H1 (cell line): ENCODE measurements around the gene MACIR. TPM values are rescaled to one million over a fixed set of nuclear protein-coding genes. Genes with fewer than 3 reads are reported as not detected.

ENCODE experiments used
- CTCF ChIA-PET: fragments of 300-600 bp; sonication (Branson Sonifier 250); formaldehyde crosslinking; loops from one replicate; lab custom pipeline; 2021; ENCODE audit not compliant: partially characterized antibody; lab: Charles Lee
- POLR2A ChIA-PET: fragments of 300-600 bp; sonication (Branson Sonifier 250); formaldehyde crosslinking; loops from one replicate; lab custom pipeline; 2021; ENCODE audit warnings: inconsistent platforms; ENCODE audit not compliant: partially characterized antibody; lab: Charles Lee
- DNase-seq, 2 experiments: peaks; one replicate each; pipeline versions ENCODE4 v3.0.0 to v3.0.0-alpha.2; 2010 to 2022; ENCODE audit warnings: low spot score in 2 of 2, low read depth in 1 of 2, mixed read lengths in 1 of 2
- FAIRE-seq: peaks from 2 replicates; lab custom pipeline; 2011; peaks lifted over from hg19 to GRCh38; lab: Jason Lieb, UNC
- H2AFZ ChIP-seq: 2 replicates; pipeline ENCODE4 v1.8.1; 2012; ENCODE audit warnings: low read length, inconsistent platforms
- H2AK5ac ChIP-seq: 2 replicates; pipeline ENCODE4 v1.6.1; 2013; ENCODE audit warnings: low read depth, low read length
- H2BK120ac ChIP-seq: replicated peaks from 2 replicates; pipeline ENCODE3; 2013; ENCODE audit warnings: low read depth, low read length, inconsistent platforms
- H2BK12ac ChIP-seq: 2 replicates; pipeline ENCODE4 v1.6.1; 2013; ENCODE audit warnings: low read depth, low read length
- H2BK15ac ChIP-seq: 2 replicates; pipeline ENCODE4 v1.6.1; 2013; ENCODE audit warnings: low read length
- H2BK20ac ChIP-seq: 2 replicates; pipeline ENCODE4 v1.6.1; 2013; ENCODE audit warnings: low read length
- H2BK5ac ChIP-seq: 2 replicates; pipeline ENCODE4 v1.6.1; 2013; ENCODE audit warnings: low read depth, low read length
- H3K14ac ChIP-seq: 2 replicates; pipeline ENCODE4 v1.6.1; 2013; ENCODE audit warnings: inconsistent platforms; ENCODE audit not compliant: insufficient read length
- H3K18ac ChIP-seq: 2 replicates; pipeline ENCODE4 v1.6.1; 2013; ENCODE audit warnings: low read length; ENCODE audit errors: extremely low read depth
- H3K23ac ChIP-seq: 2 replicates; pipeline ENCODE4 v1.6.1; 2013; ENCODE audit warnings: inconsistent platforms; ENCODE audit not compliant: insufficient read length
- H3K23me2 ChIP-seq: 2 replicates; pipeline ENCODE4 v1.6.1; 2013; ENCODE audit warnings: low read depth, low read length
- H3K27ac ChIP-seq: 2 replicates; pipeline ENCODE4 v1.6.1; 2011; ENCODE audit warnings: low read depth, low read length, inconsistent platforms
- H3K27me3 ChIP-seq, 4 experiments: replicated peaks in 1 of 4; 1 replicate in 1 of 4; 2 replicates in 3 of 4; pipeline versions ENCODE4 v1.6.1 to v1.8.1; 2011 to 2013; ENCODE audit warnings: low read length in 3 of 4, mild to moderate bottlenecking in 3 of 4, inconsistent platforms in 2 of 4, mixed read lengths in 2 of 4, moderate library complexity in 1 of 4; ENCODE audit not compliant: control insufficient read depth in 3 of 4, insufficient read depth in 3 of 4; ENCODE audit errors: extremely low read depth in 1 of 4
- H3K36me3 ChIP-seq, 4 experiments: 2 replicates each; pipeline versions ENCODE4 v1.6.1 to v1.8.1; 2011 to 2013; ENCODE audit warnings: mild to moderate bottlenecking in 4 of 4, low read length in 3 of 4, moderate library complexity in 2 of 4, control low read depth in 1 of 4, inconsistent platforms in 1 of 4; ENCODE audit not compliant: insufficient read depth in 4 of 4, control insufficient read depth in 2 of 4
- H3K4ac ChIP-seq: replicated peaks from 2 replicates; pipeline ENCODE3; 2013; ENCODE audit warnings: low read length, low read depth, mixed read lengths, inconsistent platforms; ENCODE audit not compliant: insufficient read length
- H3K4me1 ChIP-seq, 4 experiments: replicated peaks in 1 of 4; 1 replicate in 1 of 4; 2 replicates in 3 of 4; pipeline versions ENCODE4 v1.6.1 to v1.8.1; 2011 to 2013; ENCODE audit warnings: low read length in 3 of 4, inconsistent platforms in 2 of 4, mixed read lengths in 1 of 4; ENCODE audit not compliant: insufficient read depth in 4 of 4, control insufficient read depth in 3 of 4
- H3K4me2 ChIP-seq, 2 experiments: 2 replicates each; pipeline versions ENCODE4 v1.6.1 to v1.8.1; 2011 to 2013; ENCODE audit warnings: low read depth in 2 of 2, low read length in 2 of 2, control low read depth in 1 of 2, inconsistent platforms in 1 of 2, mild to moderate bottlenecking in 1 of 2; ENCODE audit not compliant: insufficient read depth in 1 of 2
- H3K4me3 ChIP-seq, 4 experiments: fragments of 200-600, 300-600 bp in 1 of 4; sonication (generic), shearing (Covaris generic), sonication (Bioruptor Twin) in 1 of 4; 2 replicates each; pipeline versions ENCODE4 v1.5.1 to v1.8.1; 2011 to 2016; ENCODE audit warnings: low read length in 4 of 4, low read depth in 3 of 4, control low read depth in 2 of 4, inconsistent platforms in 2 of 4, mild to moderate bottlenecking in 2 of 4, mixed read lengths in 1 of 4, moderate library complexity in 1 of 4; ENCODE audit not compliant: insufficient read depth in 2 of 4; ENCODE audit errors: extremely low read depth in 1 of 4
- H3K56ac ChIP-seq: replicated peaks from 2 replicates; pipeline ENCODE3; 2013; ENCODE audit warnings: low read depth, mild to moderate bottlenecking, mixed read lengths, low read length, inconsistent platforms; ENCODE audit not compliant: insufficient read length
- H3K79me1 ChIP-seq: 2 replicates; pipeline ENCODE4 v1.6.1; 2013; ENCODE audit warnings: low read depth, low read length, control low read depth
- H3K79me2 ChIP-seq, 2 experiments: 2 replicates each; pipeline versions ENCODE4 v1.6.1 to v1.8.1; 2012 to 2013; ENCODE audit warnings: low read length in 2 of 2, mild to moderate bottlenecking in 2 of 2, inconsistent platforms in 1 of 2; ENCODE audit not compliant: insufficient read depth in 2 of 2, control insufficient read depth in 1 of 2
- H3K9ac ChIP-seq, 4 experiments: replicated peaks in 1 of 4; 1 replicate in 1 of 4; 2 replicates in 3 of 4; pipeline versions ENCODE4 v1.6.1 to v1.8.1; 2011 to 2013; ENCODE audit warnings: low read depth in 3 of 4, low read length in 3 of 4, control low read depth in 2 of 4, mild to moderate bottlenecking in 2 of 4, moderate library complexity in 2 of 4, inconsistent platforms in 1 of 4; ENCODE audit errors: extremely low read depth in 1 of 4
- H3K9me3 ChIP-seq, 2 experiments: 2 replicates each; pipeline versions ENCODE4 v1.6.1 to v1.8.1; 2012 to 2013; ENCODE audit warnings: mild to moderate bottlenecking in 2 of 2, moderate library complexity in 2 of 2, control low read depth in 1 of 2, inconsistent platforms in 1 of 2, low read depth in 1 of 2, low read length in 1 of 2, mixed read lengths in 1 of 2; ENCODE audit not compliant: insufficient read depth in 2 of 2
- H4K20me1 ChIP-seq, 2 experiments: replicated peaks in 1 of 2; 2 replicates each; pipeline versions ENCODE3 to v1.8.1; 2011 to 2013; ENCODE audit warnings: inconsistent platforms in 2 of 2, low read length in 2 of 2, mild to moderate bottlenecking in 1 of 2; ENCODE audit not compliant: insufficient read depth in 2 of 2, control insufficient read depth in 1 of 2
- H4K5ac ChIP-seq: 2 replicates; pipeline ENCODE4 v1.6.1; 2013; ENCODE audit warnings: low read length, low read depth, mixed read lengths, inconsistent platforms; ENCODE audit not compliant: insufficient read length
- H4K8ac ChIP-seq: 2 replicates; pipeline ENCODE4 v1.8.0; 2013; ENCODE audit warnings: mild to moderate bottlenecking, moderate library complexity, low read length, inconsistent platforms; ENCODE audit not compliant: insufficient read depth; ENCODE audit errors: extremely low read depth
- H4K91ac ChIP-seq: replicated peaks from 2 replicates; pipeline ENCODE3; 2013; ENCODE audit warnings: low read length, mixed read lengths, inconsistent platforms; ENCODE audit not compliant: insufficient read length
- BACH1 ChIP-seq: IDR thresholded peaks from 2 replicates; pipeline ENCODE4 v1.6.1; 2012; ENCODE audit warnings: low read length, improper control_type of control experiment
- BRCA1 ChIP-seq: IDR thresholded peaks from 2 replicates; pipeline ENCODE4 v1.6.1; 2012; ENCODE audit warnings: low read depth, low read length, improper control_type of control experiment
- CEBPB ChIP-seq: IDR thresholded peaks from 2 replicates; pipeline ENCODE4 v1.6.1; 2012; ENCODE audit warnings: low read depth, low read length
- CHD1 ChIP-seq: IDR thresholded peaks from 2 replicates; pipeline ENCODE4 v1.6.1; 2012; ENCODE audit warnings: low read depth, low read length, improper control_type of control experiment
- FOSL1 ChIP-seq: IDR thresholded peaks from 2 replicates; pipeline ENCODE4 v1.6.1; 2011; ENCODE audit warnings: mild to moderate bottlenecking, low read depth, low read length, moderate library complexity; ENCODE audit not compliant: insufficient read depth
- JUN ChIP-seq: IDR thresholded peaks from 2 replicates; pipeline ENCODE4 v1.6.1; 2011; ENCODE audit warnings: low read depth, mild to moderate bottlenecking, improper control_type of control experiment, low read length
- KDM1A ChIP-seq: fragments of 200-600, 300-600 bp; sonication (generic); IDR thresholded peaks from 2 replicates; pipeline ENCODE4 v1.7.1; 2016; ENCODE audit warnings: mild to moderate bottlenecking, low read length, borderline replicate concordance
- RAD21 ChIP-seq, 2 experiments: IDR thresholded peaks in 1 of 2; conservative IDR thresholded peaks in 1 of 2; 2 replicates each; pipeline ENCODE4 v1.6.1; 2011; ENCODE audit warnings: low read depth in 2 of 2, low read length in 2 of 2, improper control_type of control experiment in 1 of 2, inconsistent platforms in 1 of 2, mild to moderate bottlenecking in 1 of 2, moderate library complexity in 1 of 2
- RFX5 ChIP-seq: IDR thresholded peaks from 2 replicates; pipeline ENCODE4 v1.6.1; 2011; ENCODE audit warnings: low read depth, low read length, improper control_type of control experiment, borderline replicate concordance
- RNF2 ChIP-seq: fragments of 200-900, 300-1000 bp; sonication (generic); IDR thresholded peaks from 2 replicates; pipeline ENCODE4 v1.7.1; 2016; ENCODE audit warnings: borderline replicate concordance, low read depth, mild to moderate bottlenecking, antibody characterized with exemption, low read length; ENCODE audit not compliant: poor library complexity, severe bottlenecking; ENCODE audit errors: missing control alignments
- SRF ChIP-seq: IDR thresholded peaks from 2 replicates; pipeline ENCODE4 v1.6.1; 2011; ENCODE audit warnings: mild to moderate bottlenecking, low read depth, low read length, moderate library complexity
- TAF7 ChIP-seq: optimal IDR thresholded peaks from 2 replicates; pipeline ENCODE3; 2011; ENCODE audit warnings: low read depth, mild to moderate bottlenecking, inconsistent platforms, low read length, moderate library complexity, borderline replicate concordance
- WGBS, 2 experiments: shearing (Covaris generic) in 1 of 2; methylation state at CpG; one replicate each; pipeline versions ENCODE4 v1.1.6 to v1.1.7; 2013 to 2015; ENCODE audit warnings: low lambda C conversion rate in 2 of 2, mixed read lengths in 2 of 2, inconsistent platforms in 1 of 2, low coverage in 1 of 2, missing lambda C conversion rate in 1 of 2; ENCODE audit not compliant: insufficient replicate concordance in 2 of 2, insufficient coverage in 1 of 2, insufficient read length in 1 of 2; ENCODE audit errors: extremely low coverage in 1 of 2, missing lambda C conversion rate in 1 of 2; 5-methylcytosine and 5-hydroxymethylcytosine counted together
- polyA plus RNA-seq, 7 experiments: library from polyadenylated mRNA; depleted of rRNA in 3 of 7; stranded (reverse) in 5 of 7; unstranded in 2 of 7; fragments of >200 nt in 5 of 7; fragments of 200-250 nt in 2 of 7; gene quantifications; 1 replicate in 5 of 7; 2 replicates in 1 of 7; 4 replicates in 1 of 7; pipeline versions ENCODE4 v1.2.1 to v1.2.3, GENCODE V29; 2011 to 2013; ENCODE audit warnings: missing spikeins in 2 of 7, mixed read lengths in 2 of 7
- total RNA-seq: library from RNA; stranded (reverse); fragmentation: NEBNext Ultra II Directional; extraction: Animal tissue kit (Norgen Biotek cat#: 25700); gene quantifications from 2 replicates; pipeline ENCODE4 v1.2.1, GENCODE V29; 2021

The MACIR gene
- total and polyA plus RNA-seq, 2 of the 8 experiments (the other 6 are each of a cell fraction or from before 2014, with no cell fraction given): 8.0 to 19.2 TPM

GRCh38 chr5:103254921-103255320 is 3.6 kb upstream of the MACIR start:
- Histone ChIP-seq H4K8ac (no peak overlapping the region), H3K56ac (no peak overlapping the region), H3K23me2 (peaks cover 6% of the 10 kb centered on the region; the same call in 1 of the 2 replicates), H3K79me2 (peaks cover 0 to 4% of the 10 kb centered on the region in 2 experiments; a peak in 2 of 4 replicates), H3K23ac (no peak overlapping the region), H2AFZ (no peak overlapping the region), H3K4me2 (no peak overlapping the region), H3K27ac (no peak overlapping the region), H3K4me3 (no peak overlapping the region), H4K5ac (no peak overlapping the region), H3K79me1 (no peaks in the 10 kb centered on the region; the same call in 1 of the 2 replicates), H2BK5ac (no peak overlapping the region), H3K18ac (no peak overlapping the region), H4K91ac (no peak overlapping the region), H3K4ac (no peak overlapping the region), H3K4me1 (peaks cover 0 to 2% (median 0%) of the 10 kb centered on the region in 4 experiments; a peak in 1 of 7 replicates), H4K20me1 (no peaks in the 10 kb centered on the region), H3K9ac (no peak overlapping the region), H2BK120ac (no peak overlapping the region), H2BK12ac (no peak overlapping the region), H3K14ac (no peak overlapping the region), H3K36me3 (no peaks in the 10 kb centered on the region), H2AK5ac (no peak overlapping the region), H3K27me3 (no peaks in the 10 kb centered on the region), H2BK20ac (no peak overlapping the region), H2BK15ac (no peak overlapping the region), H3K9me3 (no peaks in the 10 kb centered on the region)
- no peak for TF ChIP-seq CHD1
- TF ChIP-seq JUN: no peak
- no peak for TF ChIP-seq KDM1A
- TF ChIP-seq CEBPB: no peak
- TF ChIP-seq SRF: no peak
- no peak for TF ChIP-seq BRCA1
- TF ChIP-seq RNF2: no peak
- TF ChIP-seq RFX5: no peak
- no peak for TF ChIP-seq FOSL1
- no peak for TF ChIP-seq RAD21 (IDR thresholded peaks at IDR 0.05 in 1 of 2, conservative IDR thresholded peaks at IDR 0.05 in 1 of 2; ENCODE audit: low read depth in 2 of 2, low read length in 2 of 2)
- no peak for TF ChIP-seq TAF7
- TF ChIP-seq BACH1: no peak
- no peak for DNase-seq
- POLR2A ChIA-PET: no interaction called here
- CTCF ChIA-PET: interaction anchor here (0.6 to 5.2 kb wide), 5 partner anchors 11 to 221 kb away, joined by 3 to 26 read pairs (median 3); no protein-coding TSS in a partner anchor
- FAIRE-seq: no peak
- 100% methylated on average over 1 of the region's 1 CpG; no CpG with 5 or more reads in 1 of the 2 experiments for WGBS, 2 experiments
